Erythroblast (primary cell): ENCODE results near the gene COMMD10.

ENCODE experiments used
- GATA1 ChIP-seq: IDR thresholded peaks from 2 replicates; pipeline ENCODE4 v1.6.1; 2011; ENCODE audit warnings: low read depth, mild to moderate bottlenecking, control low read depth, low read length, moderate library complexity
- POLR2A ChIP-seq: IDR thresholded peaks from 2 replicates; pipeline ENCODE4 v1.6.1; 2011; ENCODE audit warnings: mild to moderate bottlenecking, low read length

- no peak for TF ChIP-seq POLR2A
- TF ChIP-seq GATA1, result no peak
Observed at GRCh38 chr5:116299746-116300640, 215.2 kb downstream of the COMMD10 start.
